Endothelial cell of umbilical vein (primary cell): Measurements from ENCODE around the gene PCGF2.

Experiments
- CTCF ChIP-seq, 2 donors: IDR thresholded peaks; 1 replicate in 1 of 2; 2 replicates in 1 of 2; pipeline ENCODE4 v1.5.1; 2011; ENCODE audit warnings: low read length in 2 of 2, mild to moderate bottlenecking in 2 of 2, moderate library complexity in 2 of 2, control low read depth in 1 of 2, inconsistent platforms in 1 of 2, low read depth in 1 of 2; ENCODE audit not compliant: insufficient read depth in 1 of 2; ENCODE audit errors: extremely low read depth in 1 of 2
- EZH2 ChIP-seq: IDR thresholded peaks from 2 replicates; pipeline ENCODE4 v1.6.1; 2012; ENCODE audit warnings: borderline replicate concordance, low read depth, mild to moderate bottlenecking, moderate library complexity, low read length, inconsistent platforms; ENCODE audit not compliant: severe bottlenecking
- GATA2 ChIP-seq: IDR thresholded peaks from 2 replicates; pipeline ENCODE4 v1.7.0; 2011; ENCODE audit warnings: low read depth, mild to moderate bottlenecking, moderate library complexity, mixed read lengths, low read length; ENCODE audit not compliant: insufficient read length, insufficient read depth
- POLR2A ChIP-seq: IDR thresholded peaks from 2 replicates; pipeline ENCODE4 v1.6.1; 2012; ENCODE audit warnings: low read depth, mild to moderate bottlenecking, control low read depth, low read length

GRCh38 chr17:38705803-38706504, 42.2 kb downstream of the PCGF2 start:
- no peak for TF ChIP-seq POLR2A
- no peak for TF ChIP-seq CTCF (IDR thresholded peaks at IDR 0.05; ENCODE audit: extremely low read depth in 1 of 2, insufficient read depth in 1 of 2, low read depth in 1 of 2, low read length in 2 of 2)
- no peak for TF ChIP-seq GATA2
- no peak for TF ChIP-seq EZH2
